PC-3 (cell line): Measurements from ENCODE around the gene TMEM82. TPM values are rescaled to one million over a fixed set of nuclear protein-coding genes. Genes with fewer than 3 reads are reported as not detected.

ENCODE experiments used
- ATAC-seq: fragments of 200-7000 bp; cut with Tn5 transposase; 2 replicates; pipeline ENCODE4 v1.9.1; 2020; ENCODE audit warnings: mild to moderate bottlenecking, moderate library complexity
- BruUV-seq: library from RNA; stranded (reverse); fragments of 400-500 nt; replicated peaks from 2 replicates; lab custom pipeline; 2021; lab: Mats Ljungman, UMichigan
- CTCF ChIA-PET: fragments of 300-600 bp; sonication (Branson Sonifier 250); formaldehyde crosslinking; loops from one replicate; lab custom pipeline; 2022; ENCODE audit warnings: antibody characterized with exemption; lab: Charles Lee
- POLR2A ChIA-PET: fragments of 300-600 bp; sonication (Branson Sonifier 250); formaldehyde crosslinking; loops from one replicate; lab custom pipeline; 2022; ENCODE audit warnings: antibody characterized with exemption; ENCODE audit not compliant: unreplicated experiment; lab: Charles Lee
- DNase-seq: peaks from one replicate; pipeline ENCODE4 v3.0.0-alpha.2; 2015
- H2AFZ ChIP-seq: fragments of 300-600 bp; sonication (generic); 2 replicates; pipeline ENCODE4 v1.6.0; 2016; ENCODE audit warnings: antibody characterized with exemption, low read length
- H3F3A ChIP-seq: fragments of 300-600 bp; sonication (generic); one replicate; pipeline ENCODE4 v1.6.0; 2017; ENCODE audit warnings: antibody characterized with exemption, low read length, control low read depth, mild to moderate bottlenecking; ENCODE audit not compliant: unreplicated experiment
- H3K27ac ChIP-seq: fragments of 300-600 bp; sonication (generic); 2 replicates; pipeline ENCODE4 v1.5.1; 2016; ENCODE audit warnings: mild to moderate bottlenecking, low read length
- H3K27me3 ChIP-seq: fragments of 300-600 bp; sonication (generic); 2 replicates; pipeline ENCODE4 v1.6.1; 2016; ENCODE audit warnings: low read length, mixed read lengths
- H3K36me3 ChIP-seq: fragments of 300-600 bp; sonication (generic); 2 replicates; pipeline ENCODE4 v1.6.1; 2016; ENCODE audit warnings: low read depth, mixed run types, low read length, mixed read lengths
- H3K4me1 ChIP-seq: fragments of 300-600 bp; sonication (generic); 2 replicates; pipeline ENCODE4 v1.5.1; 2016; ENCODE audit warnings: low read length; ENCODE audit not compliant: insufficient read depth
- H3K4me2 ChIP-seq: fragments of 300-600 bp; sonication (generic); 2 replicates; pipeline ENCODE4 v1.6.0; 2016; ENCODE audit warnings: low read length
- H3K4me3 ChIP-seq: fragments of 300-600 bp; sonication (generic); 2 replicates; pipeline ENCODE4 v1.5.1; 2016; ENCODE audit warnings: mild to moderate bottlenecking, low read length, mixed read lengths
- H3K79me2 ChIP-seq: fragments of 300-600 bp; sonication (generic); 2 replicates; pipeline ENCODE4 v1.6.1; 2017; ENCODE audit warnings: low read length, mixed read lengths
- H3K9ac ChIP-seq: fragments of 300-600 bp; sonication (generic); 2 replicates; pipeline ENCODE4 v1.6.0; 2016; ENCODE audit warnings: mild to moderate bottlenecking, low read length
- H3K9me2 ChIP-seq: fragments of 300-600 bp; sonication (generic); replicated peaks from 2 replicates; pipeline ENCODE4 v1.6.1; 2016; ENCODE audit warnings: mixed run types, low read length, mixed read lengths
- H3K9me3 ChIP-seq: fragments of 300-600 bp; sonication (generic); 2 replicates; pipeline ENCODE4 v1.6.1; 2016; ENCODE audit warnings: low read length, mixed read lengths
- H4K20me1 ChIP-seq: fragments of 300-600 bp; sonication (generic); 2 replicates; pipeline ENCODE4 v1.6.1; 2016; ENCODE audit warnings: low read length, mixed read lengths
- EZH2 ChIP-seq: fragments of 300-600 bp; sonication (generic); IDR thresholded peaks from one replicate; pipeline ENCODE4 v1.6.1; 2017; ENCODE audit warnings: antibody characterized with exemption, mild to moderate bottlenecking, low read length; ENCODE audit not compliant: unreplicated experiment
- EZH2phosphoT487 ChIP-seq: fragments of 300-600 bp; sonication (generic); IDR thresholded peaks from 2 replicates; pipeline ENCODE4 v1.6.1; 2018; ENCODE audit warnings: mild to moderate bottlenecking, antibody characterized with exemption, low read length, borderline replicate concordance
- intact Hi-C: fragments of 100-400 bp; cut with micrococcal nuclease; formaldehyde crosslinking; loops from 2 replicates; pipeline ENCODE4 v1.9.0; 2023
- total RNA-seq: library from RNA; depleted of rRNA; stranded (reverse); fragments of >200 nt; gene quantifications from 2 replicates; pipeline ENCODE4 v1.2.3, GENCODE V29; 2014
- TF ChIP-seq, protein P1 (sequence below): fragments of 300-600 bp; sonication (generic); conservative IDR thresholded peaks from 2 replicates; pipeline ENCODE4 v1.5.1; 2017; ENCODE audit warnings: antibody characterized with exemption, low read depth, mild to moderate bottlenecking, low read length

TMEM82 gene
- total RNA-seq, 1 experiment from 2014 or later = not detected

DNA sequence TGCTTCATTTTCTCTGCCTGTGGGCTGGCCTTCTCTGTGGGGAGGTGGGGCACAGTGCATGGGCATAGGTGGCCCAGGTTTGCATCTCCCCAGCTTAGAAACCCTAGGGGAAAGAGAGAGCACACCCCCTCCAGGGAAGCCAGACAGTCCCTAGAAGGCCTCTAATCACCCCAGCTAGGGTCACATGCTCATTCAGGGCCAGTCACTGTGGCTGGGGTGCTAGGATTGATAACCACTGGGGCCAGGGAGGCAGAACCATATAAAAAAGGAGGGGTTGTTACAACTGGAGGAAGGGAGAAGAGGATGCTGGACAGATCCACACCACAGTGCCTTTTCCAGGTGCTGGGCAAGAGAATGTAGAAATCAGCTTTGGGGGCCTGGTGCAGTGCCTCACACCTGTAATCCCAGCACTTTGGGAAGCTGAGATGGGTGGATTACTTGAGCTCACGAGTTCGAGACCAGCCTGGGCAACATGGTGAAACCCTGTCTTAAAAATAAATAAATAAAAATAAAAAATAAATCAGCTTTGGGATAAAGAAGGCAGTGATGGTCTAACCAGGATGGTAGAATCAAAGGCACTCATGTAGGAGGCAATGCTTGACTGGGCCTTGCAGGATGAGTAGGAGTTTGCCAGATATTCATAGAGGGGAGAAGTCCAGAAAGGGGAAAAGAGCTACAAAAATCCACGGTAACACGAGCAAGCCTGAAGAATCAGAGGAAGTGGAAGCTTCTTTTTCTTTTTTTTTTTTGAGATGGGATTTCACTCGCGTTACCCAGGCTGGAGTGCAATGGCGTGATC lies 35.8 kb downstream of the TMEM82 start:
- H3K9me2 ChIP-seq = no peaks in the 10 kb centered on the region
- ChIA-PET CTCF (no interaction called here), POLR2A (no interaction called here)
- H3K9me3 ChIP-seq = no peaks in the 10 kb centered on the region
- no peaks in the 10 kb centered on the region for H4K20me1 ChIP-seq
- intact Hi-C loops = no loop called here
- no peak overlapping the region for H3K4me2 ChIP-seq
- TF ChIP-seq EZH2phosphoT487 (no peak), EZH2 (no peak)
- TF ChIP-seq, protein P1, sequence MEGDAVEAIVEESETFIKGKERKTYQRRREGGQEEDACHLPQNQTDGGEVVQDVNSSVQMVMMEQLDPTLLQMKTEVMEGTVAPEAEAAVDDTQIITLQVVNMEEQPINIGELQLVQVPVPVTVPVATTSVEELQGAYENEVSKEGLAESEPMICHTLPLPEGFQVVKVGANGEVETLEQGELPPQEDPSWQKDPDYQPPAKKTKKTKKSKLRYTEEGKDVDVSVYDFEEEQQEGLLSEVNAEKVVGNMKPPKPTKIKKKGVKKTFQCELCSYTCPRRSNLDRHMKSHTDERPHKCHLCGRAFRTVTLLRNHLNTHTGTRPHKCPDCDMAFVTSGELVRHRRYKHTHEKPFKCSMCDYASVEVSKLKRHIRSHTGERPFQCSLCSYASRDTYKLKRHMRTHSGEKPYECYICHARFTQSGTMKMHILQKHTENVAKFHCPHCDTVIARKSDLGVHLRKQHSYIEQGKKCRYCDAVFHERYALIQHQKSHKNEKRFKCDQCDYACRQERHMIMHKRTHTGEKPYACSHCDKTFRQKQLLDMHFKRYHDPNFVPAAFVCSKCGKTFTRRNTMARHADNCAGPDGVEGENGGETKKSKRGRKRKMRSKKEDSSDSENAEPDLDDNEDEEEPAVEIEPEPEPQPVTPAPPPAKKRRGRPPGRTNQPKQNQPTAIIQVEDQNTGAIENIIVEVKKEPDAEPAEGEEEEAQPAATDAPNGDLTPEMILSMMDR = no peak
- no peak overlapping the region for H2AFZ ChIP-seq
- DNase-seq (no peak), ATAC-seq (no peak)
- H3K4me1 ChIP-seq = peaks cover 11% of the 10 kb centered on the region
- no peak overlapping the region for H3K27ac ChIP-seq
- BruUV-seq = no TSS peak
- no peak overlapping the region for H3K9ac ChIP-seq
- H3K4me3 ChIP-seq = no peak overlapping the region
- H3K79me2 ChIP-seq = no peaks in the 10 kb centered on the region
- peaks cover 28% of the 10 kb centered on the region for H3K36me3 ChIP-seq
- H3K27me3 ChIP-seq = no peaks in the 10 kb centered on the region
- H3F3A ChIP-seq = no peaks in the 10 kb centered on the region

DNA sequence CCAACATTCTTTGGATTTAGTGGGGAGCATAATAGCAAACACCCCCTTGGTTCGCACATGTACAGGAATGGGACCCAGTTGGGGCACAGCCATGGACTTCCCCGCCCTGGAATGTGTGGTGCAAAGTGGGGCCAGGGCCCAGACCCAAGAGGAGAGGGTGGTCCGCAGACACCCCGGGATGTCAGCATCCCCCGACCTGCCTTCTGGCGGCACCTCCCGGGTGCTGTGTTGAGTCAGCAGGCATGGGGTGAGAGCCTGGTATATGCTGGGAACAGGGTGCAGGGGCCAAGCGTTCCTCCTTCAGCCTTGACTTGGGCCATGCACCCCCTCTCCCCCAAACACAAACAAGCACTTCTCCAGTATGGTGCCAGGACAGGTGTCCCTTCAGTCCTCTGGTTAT lies 43.4 kb downstream of the TMEM82 start:
- no peak overlapping the region for H3K4me2 ChIP-seq
- H3K4me3 ChIP-seq = no peak overlapping the region
- no peak overlapping the region for H3K27ac ChIP-seq
- H3K9me2 ChIP-seq = no peaks in the 10 kb centered on the region
- BruUV-seq = no TSS peak
- H3F3A ChIP-seq = no peaks in the 10 kb centered on the region
- no peak for TF ChIP-seq EZH2phosphoT487
- no peak for TF ChIP-seq EZH2
- TF ChIP-seq, protein P1 = no peak
- no peaks in the 10 kb centered on the region for H4K20me1 ChIP-seq
- no peak overlapping the region for H2AFZ ChIP-seq
- intact Hi-C loops = no loop called here
- no peak for DNase-seq
- CTCF ChIA-PET = no interaction called here
- H3K4me1 ChIP-seq = peaks cover 32% of the 10 kb centered on the region
- no peaks in the 10 kb centered on the region for H3K27me3 ChIP-seq
- POLR2A ChIA-PET = no interaction called here
- H3K9ac ChIP-seq = no peak overlapping the region
- no peaks in the 10 kb centered on the region; the same call in none of the 2 replicates for H3K36me3 ChIP-seq
- H3K79me2 ChIP-seq = no peaks in the 10 kb centered on the region
- ATAC-seq = no peak
- H3K9me3 ChIP-seq = no peaks in the 10 kb centered on the region

DNA sequence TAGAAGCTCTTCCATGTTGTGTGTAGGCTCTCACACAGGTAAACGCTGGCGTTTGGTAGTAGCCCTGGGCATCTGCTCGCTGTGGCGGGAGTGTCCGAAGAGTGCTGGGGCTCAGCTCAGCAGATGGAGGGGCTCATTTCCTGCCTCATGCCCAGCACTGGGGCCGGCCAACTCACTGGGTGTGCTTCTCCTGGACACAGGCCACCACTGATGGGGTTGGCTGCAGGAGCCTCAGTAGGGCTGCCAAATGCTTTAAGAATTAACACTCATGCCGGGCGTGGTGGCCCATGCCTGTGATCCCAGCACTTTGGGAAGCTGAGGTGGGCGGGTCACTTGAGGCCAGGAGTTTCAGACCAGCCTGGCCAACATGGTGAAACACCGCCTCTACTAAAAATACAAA lies 44.3 kb downstream of the TMEM82 start:
- H3K36me3 ChIP-seq = no peaks in the 10 kb centered on the region; the same call in none of the 2 replicates
- H3K4me2 ChIP-seq = no peak overlapping the region
- TF ChIP-seq EZH2phosphoT487 = no peak
- no peaks in the 10 kb centered on the region for H3K27me3 ChIP-seq
- H3F3A ChIP-seq = no peaks in the 10 kb centered on the region
- H3K4me3 ChIP-seq = no peak overlapping the region
- CTCF ChIA-PET = interaction anchor here (0.5 kb wide), 1 partner anchor 29 kb away, joined by 4 read pairs; no protein-coding TSS in a partner anchor
- BruUV-seq = no TSS peak
- peaks cover 28% of the 10 kb centered on the region for H3K4me1 ChIP-seq
- no peak overlapping the region for H3K9ac ChIP-seq
- ATAC-seq (peak; percentile 76), DNase-seq (peak; percentile 48)
- H3K79me2 ChIP-seq = no peaks in the 10 kb centered on the region
- H3K27ac ChIP-seq = 0 out of 2 replicates have a peak overlapping the region, but pooled peaks have one; percentile 16
- H2AFZ ChIP-seq = no peak overlapping the region
- H3K9me3 ChIP-seq = no peaks in the 10 kb centered on the region
- no peaks in the 10 kb centered on the region for H4K20me1 ChIP-seq
- no peaks in the 10 kb centered on the region for H3K9me2 ChIP-seq
- intact Hi-C loops = no loop called here
- POLR2A ChIA-PET = no interaction called here
